ENCODE measurements around the gene KCNH4. TPM values are rescaled to one million over a fixed set of nuclear protein-coding genes. Genes with fewer than 3 reads are reported as not detected.

The KCNH4 gene
- total and polyA plus RNA-seq, 2 of the 13 experiments (the other 11 are each of a cell fraction or from before 2014, with no cell fraction given) = 0.01 to 0.09 TPM

- Histone ChIP-seq H3K27me3 (ENCODE audit: control insufficient read depth in 1 of 2, insufficient read depth in 2 of 2, low read length in 2 of 2) (no peaks in the 10 kb centered on the region; a peak in 1 of 5 replicates), H3K4me3 (replicated peaks in 1 of 3; ENCODE audit: insufficient read depth in 1 of 3, low read depth in 2 of 3, low read length in 3 of 3) (peak overlapping the region; percentile 95 to 100 (median 97)), H3K9ac (ENCODE audit: insufficient read depth, low read depth, low read length) (peak overlapping the region; percentile 94), H2AFZ (ENCODE audit: low read length) (no peak overlapping the region), H3K36me3 (replicated peaks in 1 of 2; ENCODE audit: control insufficient read depth in 1 of 2, insufficient read depth in 2 of 2, low read length in 2 of 2) (peaks cover 1 to 8% of the 10 kb centered on the region in 2 experiments; a peak in 2 of 5 replicates), H3K9me3 (ENCODE audit: low read length) (no peaks in the 10 kb centered on the region), H3K4me1 (ENCODE audit: insufficient read depth, low read length) (peaks cover 48% of the 10 kb centered on the region), H3K79me2 (ENCODE audit: insufficient read depth, low read length) (peaks cover 51% of the 10 kb centered on the region), H4K20me1 (ENCODE audit: insufficient read depth, low read length) (peaks cover 5% of the 10 kb centered on the region; the same call in 1 of the 2 replicates), H3K4me2 (ENCODE audit: low read depth, low read length) (peak overlapping the region; percentile 94), H3K27ac (ENCODE audit: extremely low read length, insufficient read depth, low read length) (peak overlapping the region; percentile 71)
- CTCF ChIA-PET (ENCODE audit: low intra/inter-chr PET ratio, low total read pairs) = no interaction called here
- peak; percentile 39 for ATAC-seq
- POLR2A ChIA-PET = interaction anchor here (0.5 to 2.6 kb wide), 21 partner anchors 9 to 466 kb away, joined by 3 to 20 read pairs (median 4); partner anchors contain the start of genes DHX58, DNAJC7, GHDC and KAT2A
- intact Hi-C loops (cut with micrococcal nuclease; ENCODE audit: unreplicated experiment) (no loop called here), in situ Hi-C loops (cut with HindIII; ENCODE audit: extremely low pct_ligation_motif_present, low pct_unique_long_range_greater_than_20kb) (no loop called here)
- DNase-seq (ENCODE audit: low spot score) = peak; percentile 71
- 2% methylated on average over 15 of the region's 15 CpGs for WGBS (ENCODE audit: low lambda C conversion rate)
- BruUV-seq (replicated peaks) = TSS peak; percentile 95
- no peak for FAIRE-seq
- TF ChIP-seq ZNF367 (CRISPR knock-in tag; IDR thresholded peaks at IDR 0.05; ENCODE audit: borderline replicate concordance) (0 out of 2 replicates have a peak, but pooled peaks have one; percentile 45), KLF16 (CRISPR knock-in tag; IDR thresholded peaks at IDR 0.05) (0 out of 4 replicates have a peak, but pooled peaks of 1 of the 2 experiments have one; percentile 54), ZNF563 (CRISPR knock-in tag; IDR thresholded peaks at IDR 0.05) (no peak), NFIB (CRISPR knock-in tag; IDR thresholded peaks at IDR 0.05; ENCODE audit: borderline replicate concordance) (no peak), MXD4 (CRISPR knock-in tag; IDR thresholded peaks at IDR 0.05) (peak; percentile 82; the same call in 1 of the 2 replicates), SOX6 (IDR thresholded peaks at IDR 0.05) (no peak), SOX6 (CRISPR knock-in tag; IDR thresholded peaks at IDR 0.05) (peak; percentile 65), ZNF562 (CRISPR knock-in tag; IDR thresholded peaks at IDR 0.05; ENCODE audit: borderline replicate concordance) (no peak), ZNF616 (CRISPR knock-in tag; IDR thresholded peaks at IDR 0.05; ENCODE audit: low read depth) (no peak), RNF219 (CRISPR knock-in tag; IDR thresholded peaks at IDR 0.05) (no peak), ZIK1 (CRISPR knock-in tag; IDR thresholded peaks at IDR 0.05; ENCODE audit: borderline replicate concordance, low read depth) (no peak), SNAI1 (CRISPR knock-in tag; IDR thresholded peaks at IDR 0.05; ENCODE audit: borderline replicate concordance) (no peak), PRMT3 (CRISPR knock-in tag; IDR thresholded peaks at IDR 0.05; ENCODE audit: borderline replicate concordance, low read depth) (no peak), CHCHD3 (CRISPR knock-in tag; IDR thresholded peaks at IDR 0.05) (no peak), ZNF879 (CRISPR knock-in tag; IDR thresholded peaks at IDR 0.05) (no peak), SNRNP70 (IDR thresholded peaks at IDR 0.05; ENCODE audit: low read depth, low read length) (no peak)
- TF ChIP-seq, protein P1, sequence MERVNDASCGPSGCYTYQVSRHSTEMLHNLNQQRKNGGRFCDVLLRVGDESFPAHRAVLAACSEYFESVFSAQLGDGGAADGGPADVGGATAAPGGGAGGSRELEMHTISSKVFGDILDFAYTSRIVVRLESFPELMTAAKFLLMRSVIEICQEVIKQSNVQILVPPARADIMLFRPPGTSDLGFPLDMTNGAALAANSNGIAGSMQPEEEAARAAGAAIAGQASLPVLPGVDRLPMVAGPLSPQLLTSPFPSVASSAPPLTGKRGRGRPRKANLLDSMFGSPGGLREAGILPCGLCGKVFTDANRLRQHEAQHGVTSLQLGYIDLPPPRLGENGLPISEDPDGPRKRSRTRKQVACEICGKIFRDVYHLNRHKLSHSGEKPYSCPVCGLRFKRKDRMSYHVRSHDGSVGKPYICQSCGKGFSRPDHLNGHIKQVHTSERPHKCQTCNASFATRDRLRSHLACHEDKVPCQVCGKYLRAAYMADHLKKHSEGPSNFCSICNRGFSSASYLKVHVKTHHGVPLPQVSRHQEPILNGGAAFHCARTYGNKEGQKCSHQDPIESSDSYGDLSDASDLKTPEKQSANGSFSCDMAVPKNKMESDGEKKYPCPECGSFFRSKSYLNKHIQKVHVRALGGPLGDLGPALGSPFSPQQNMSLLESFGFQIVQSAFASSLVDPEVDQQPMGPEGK (CRISPR knock-in tag; IDR thresholded peaks at IDR 0.05) = no peak; the same call in 1 of the 2 replicates
- TF ChIP-seq, protein P2, sequence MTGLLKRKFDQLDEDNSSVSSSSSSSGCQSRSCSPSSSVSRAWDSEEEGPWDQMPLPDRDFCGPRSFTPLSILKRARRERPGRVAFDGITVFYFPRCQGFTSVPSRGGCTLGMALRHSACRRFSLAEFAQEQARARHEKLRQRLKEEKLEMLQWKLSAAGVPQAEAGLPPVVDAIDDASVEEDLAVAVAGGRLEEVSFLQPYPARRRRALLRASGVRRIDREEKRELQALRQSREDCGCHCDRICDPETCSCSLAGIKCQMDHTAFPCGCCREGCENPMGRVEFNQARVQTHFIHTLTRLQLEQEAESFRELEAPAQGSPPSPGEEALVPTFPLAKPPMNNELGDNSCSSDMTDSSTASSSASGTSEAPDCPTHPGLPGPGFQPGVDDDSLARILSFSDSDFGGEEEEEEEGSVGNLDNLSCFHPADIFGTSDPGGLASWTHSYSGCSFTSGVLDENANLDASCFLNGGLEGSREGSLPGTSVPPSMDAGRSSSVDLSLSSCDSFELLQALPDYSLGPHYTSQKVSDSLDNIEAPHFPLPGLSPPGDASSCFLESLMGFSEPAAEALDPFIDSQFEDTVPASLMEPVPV (CRISPR knock-in tag; IDR thresholded peaks at IDR 0.05) = no peak
Measured at GRCh38 chr17:42153919-42154742, 26.8 kb downstream of the KCNH4 start.

Measured in HepG2 (cell line).